ENCODE data around the gene CARS2. TPM values are rescaled to one million over a fixed set of nuclear protein-coding genes. Genes with fewer than 3 reads are reported as not detected.

Gene CARS2
- total RNA-seq, 4 donors from 2014 or later = 32.9 to 56.9 (median 40.2) TPM

- no peak for TF ChIP-seq EP300 (IDR thresholded peaks at IDR 0.05)
- TF ChIP-seq POLR2A (IDR thresholded peaks at IDR 0.05; ENCODE audit: low read depth) = no peak
- TF ChIP-seq POLR2AphosphoS5 (IDR thresholded peaks at IDR 0.05) = peak in 1 of 2 donors; percentile 26
- TF ChIP-seq CTCF (IDR thresholded peaks at IDR 0.05) = no peak
- Histone ChIP-seq H3K36me3 (peaks cover 43 to 100% (median 86%) of the 10 kb centered on the region in 4 donors), H3K27ac (replicated peaks in 1 of 4) (peak overlapping the region in 1 of 4 donors; percentile 44), H3K27me3 (no peaks in the 10 kb centered on the region), H3K4me1 (no peaks in the 10 kb centered on the region), H3K4me3 (no peak overlapping the region), H3K9me3 (no peaks in the 10 kb centered on the region)
- intact Hi-C loops (cut with DNase I) = no loop called here
- DNase-seq (ENCODE audit: extremely low spot score) = no peak
- WGBS = 88% methylated on average over 11 of the region's 11 CpGs
These were observed 20.5 kb downstream of the CARS2 start for GRCh38 chr13:110685305-110686020.

- 84% methylated on average over 8 of the region's 8 CpGs for WGBS
- H3K4me3 ChIP-seq = no peak overlapping the region
- H3K36me3 ChIP-seq = peaks cover 43 to 100% (median 85%) of the 10 kb centered on the region in 4 donors
- H3K9me3 ChIP-seq = no peaks in the 10 kb centered on the region
- no peak for DNase-seq (ENCODE audit: extremely low spot score)
- H3K27me3 ChIP-seq = no peaks in the 10 kb centered on the region
- H3K27ac ChIP-seq (replicated peaks in 1 of 4) = no peak overlapping the region
- intact Hi-C loops (cut with DNase I) = loop anchor here (5.0 kb wide), 1 partner anchor 133 kb away; no protein-coding TSS in a partner anchor
- no peak for TF ChIP-seq CTCF (IDR thresholded peaks at IDR 0.05)
- TF ChIP-seq POLR2A (IDR thresholded peaks at IDR 0.05; ENCODE audit: low read depth) = no peak
- no peak for TF ChIP-seq POLR2AphosphoS5 (IDR thresholded peaks at IDR 0.05)
- TF ChIP-seq EP300 (IDR thresholded peaks at IDR 0.05) = no peak
- no peaks in the 10 kb centered on the region for H3K4me1 ChIP-seq
These were observed 21.4 kb downstream of the CARS2 start for GRCh38 chr13:110684388-110685056.

- no peak for DNase-seq (ENCODE audit: extremely low spot score)
- H3K9me3 ChIP-seq = no peaks in the 10 kb centered on the region
- H3K27ac ChIP-seq (replicated peaks in 1 of 4) = peak overlapping the region in 1 of 4 donors; percentile 15
- H3K36me3 ChIP-seq = peaks cover 46 to 99% (median 84%) of the 10 kb centered on the region in 4 donors
- WGBS = 92% methylated on average over 5 of the region's 5 CpGs
- H3K4me3 ChIP-seq = no peak overlapping the region
- no peaks in the 10 kb centered on the region for H3K4me1 ChIP-seq
- no peak for TF ChIP-seq POLR2A (IDR thresholded peaks at IDR 0.05; ENCODE audit: low read depth)
- no peak for TF ChIP-seq POLR2AphosphoS5 (IDR thresholded peaks at IDR 0.05)
- TF ChIP-seq EP300 (IDR thresholded peaks at IDR 0.05) = no peak
- no peak for TF ChIP-seq CTCF (IDR thresholded peaks at IDR 0.05)
- no peaks in the 10 kb centered on the region for H3K27me3 ChIP-seq
- intact Hi-C loops (cut with DNase I) = loop anchor here (5.0 kb wide), 1 partner anchor 133 kb away; no protein-coding TSS in a partner anchor
These were observed 22.0 kb downstream of the CARS2 start for GRCh38 chr13:110683921-110684320.

- Histone ChIP-seq H3K4me1 (no peaks in the 10 kb centered on the region), H3K36me3 (peaks cover 49 to 99% (median 85%) of the 10 kb centered on the region in 4 donors), H3K27me3 (no peaks in the 10 kb centered on the region), H3K9me3 (no peaks in the 10 kb centered on the region), H3K4me3 (no peak overlapping the region), H3K27ac (replicated peaks in 1 of 4) (peak overlapping the region in 1 of 4 donors; percentile 15)
- intact Hi-C loops (cut with DNase I) = loop anchor here (5.0 kb wide), 1 partner anchor 134 kb away; no protein-coding TSS in a partner anchor
- TF ChIP-seq POLR2A (IDR thresholded peaks at IDR 0.05; ENCODE audit: low read depth) = no peak
- peak in 1 of 3 experiments; percentile 62 for TF ChIP-seq CTCF (IDR thresholded peaks at IDR 0.05)
- no peak for TF ChIP-seq POLR2AphosphoS5 (IDR thresholded peaks at IDR 0.05)
- no peak for TF ChIP-seq EP300 (IDR thresholded peaks at IDR 0.05)
- no peak for DNase-seq (ENCODE audit: extremely low spot score)
- WGBS = 73% methylated on average over 5 of the region's 5 CpGs
These were observed 22.6 kb downstream of the CARS2 start for GRCh38 chr13:110683203-110683883.

All from esophagus muscularis mucosa (tissue), 4 donors.